ENCODE measurements around the gene PRRT2. TPM values are rescaled to one million over a fixed set of nuclear protein-coding genes. Genes with fewer than 3 reads are reported as not detected.
A peak's percentile ranks its signal among the peaks of the same experiment; 100 is the strongest.

The PRRT2 gene
- total RNA-seq, 2 experiments from 2014 or later: 0.09 to 3.4 TPM

- DNase-seq (ENCODE audit: low spot score): no peak
- H3K4me2 ChIP-seq (ENCODE audit: low read length): no peak overlapping the region
- intact Hi-C loops (cut with micrococcal nuclease; ENCODE audit: unreplicated experiment): loop anchor here (5.0 kb wide), 1 partner anchor 162 kb away; the partner anchor contains the start of gene C16orf92
- peaks cover 23% of the 10 kb centered on the region; the same call in 1 of the 2 replicates for H3K36me3 ChIP-seq (ENCODE audit: insufficient read depth, low read length)
- no peaks in the 10 kb centered on the region for H3K9me3 ChIP-seq (ENCODE audit: low read length)
- no TSS peak for BruUV-seq (replicated peaks)
- no peak overlapping the region for H3K27ac ChIP-seq (ENCODE audit: low read depth, low read length, poor library complexity, severe bottlenecking)
- no peak for TF ChIP-seq EZH2phosphoT487 (IDR thresholded peaks at IDR 0.05; ENCODE audit: borderline replicate concordance, low read depth, low read length)
- H3K4me3 ChIP-seq (ENCODE audit: low read depth, low read length, poor library complexity, severe bottlenecking): no peak overlapping the region
- H3K4me1 ChIP-seq (ENCODE audit: insufficient read depth, low read length, poor library complexity, severe bottlenecking): peaks cover 11% of the 10 kb centered on the region
- H4K20me1 ChIP-seq (ENCODE audit: insufficient read depth, low read length): no peaks in the 10 kb centered on the region
- ChIA-PET CTCF (ENCODE audit: unreplicated experiment) (no interaction called here), POLR2A (no interaction called here)
- H2AFZ ChIP-seq (ENCODE audit: low read length): no peak overlapping the region
- peaks cover 8% of the 10 kb centered on the region; the same call in 1 of the 2 replicates for H3K79me2 ChIP-seq (ENCODE audit: insufficient read depth, low read depth, low read length)
- H3K9me2 ChIP-seq (ENCODE audit: insufficient read depth, low read length): no peaks in the 10 kb centered on the region
Measured at GRCh38 chr16:29860218-29860617, 48.2 kb downstream of the PRRT2 start.

- H2AFZ ChIP-seq (ENCODE audit: low read length): peak overlapping the region; percentile 53
- peak overlapping the region; percentile 45 for H3K27ac ChIP-seq (ENCODE audit: low read depth, low read length, poor library complexity, severe bottlenecking)
- H3K4me2 ChIP-seq (ENCODE audit: low read length): peak overlapping the region; percentile 97
- ChIA-PET CTCF (ENCODE audit: unreplicated experiment) (no interaction called here), POLR2A (no interaction called here)
- no peaks in the 10 kb centered on the region for H4K20me1 ChIP-seq (ENCODE audit: insufficient read depth, low read length)
- no peak for DNase-seq (ENCODE audit: low spot score)
- H3K36me3 ChIP-seq (ENCODE audit: insufficient read depth, low read length): peaks cover 23% of the 10 kb centered on the region; the same call in 1 of the 2 replicates
- no peak for TF ChIP-seq EZH2phosphoT487 (IDR thresholded peaks at IDR 0.05; ENCODE audit: borderline replicate concordance, low read depth, low read length)
- 0 out of 2 replicates have a peak, but pooled peaks have one; percentile 10 for TF ChIP-seq CTCF (conservative IDR thresholded peaks at IDR 0.05; ENCODE audit: low read length)
- intact Hi-C loops (cut with micrococcal nuclease; ENCODE audit: unreplicated experiment): loop anchor here (5.0 kb wide), 1 partner anchor 160 kb away; the partner anchor contains the start of gene C16orf92
- H3K9me2 ChIP-seq (ENCODE audit: insufficient read depth, low read length): no peaks in the 10 kb centered on the region
- peaks cover 8% of the 10 kb centered on the region; the same call in 1 of the 2 replicates for H3K79me2 ChIP-seq (ENCODE audit: insufficient read depth, low read depth, low read length)
- H3K4me3 ChIP-seq (ENCODE audit: low read depth, low read length, poor library complexity, severe bottlenecking): peak overlapping the region; percentile 91
- H3K9me3 ChIP-seq (ENCODE audit: low read length): no peaks in the 10 kb centered on the region
- peaks cover 11% of the 10 kb centered on the region for H3K4me1 ChIP-seq (ENCODE audit: insufficient read depth, low read length, poor library complexity, severe bottlenecking)
- BruUV-seq (replicated peaks): no TSS peak
Measured at GRCh38 chr16:29862383-29862883, 50.4 kb downstream of the PRRT2 start.

- peak within 1 kb of the TSS; percentile 45 for H3K27ac ChIP-seq (ENCODE audit: low read depth, low read length, poor library complexity, severe bottlenecking)
- peaks cover 8% of the 10 kb centered on the region; the same call in 1 of the 2 replicates for H3K79me2 ChIP-seq (ENCODE audit: insufficient read depth, low read depth, low read length)
- no peaks in the 10 kb centered on the region for H3K9me3 ChIP-seq (ENCODE audit: low read length)
- H3K9me2 ChIP-seq (ENCODE audit: insufficient read depth, low read length): no peaks in the 10 kb centered on the region
- peak within 1 kb of the TSS; percentile 91 for H3K4me3 ChIP-seq (ENCODE audit: low read depth, low read length, poor library complexity, severe bottlenecking)
- peak; percentile 99 for DNase-seq (ENCODE audit: low spot score)
- peak within 1 kb of the TSS; percentile 53 for H2AFZ ChIP-seq (ENCODE audit: low read length)
- no peak for TF ChIP-seq EZH2phosphoT487 (IDR thresholded peaks at IDR 0.05; ENCODE audit: borderline replicate concordance, low read depth, low read length)
- TF ChIP-seq CTCF (conservative IDR thresholded peaks at IDR 0.05; ENCODE audit: low read length): peak; percentile 78
- H3K36me3 ChIP-seq (ENCODE audit: insufficient read depth, low read length): peaks cover 23% of the 10 kb centered on the region; the same call in 1 of the 2 replicates
- BruUV-seq (replicated peaks): TSS peak; percentile 75
- intact Hi-C loops (cut with micrococcal nuclease; ENCODE audit: unreplicated experiment): loop anchor here (1.0 to 5.0 kb wide), 3 partner anchors 58 to 159 kb away; partner anchors contain the start of genes C16orf92 and INO80E
- peaks cover 15% of the 10 kb centered on the region for H3K4me1 ChIP-seq (ENCODE audit: insufficient read depth, low read length, poor library complexity, severe bottlenecking)
- no peaks in the 10 kb centered on the region for H4K20me1 ChIP-seq (ENCODE audit: insufficient read depth, low read length)
- POLR2A ChIA-PET: no interaction called here
- CTCF ChIA-PET (ENCODE audit: unreplicated experiment): no interaction called here
- peak within 1 kb of the TSS; percentile 97 for H3K4me2 ChIP-seq (ENCODE audit: low read length)
Measured at GRCh38 chr16:29862884-29863668, 51.1 kb downstream of the PRRT2 start, which contains the start of gene CDIPT. Gene CDIPT, minus strand, starts transcription at chr16:29863226. Its CDS starts 369 bp downstream, at chr16:29862857.

Data from OCI-LY7 (cell line).